Measurements from ENCODE around the gene WFIKKN2. TPM values are rescaled to one million over a fixed set of nuclear protein-coding genes. Genes with fewer than 3 reads are reported as not detected.
A peak's percentile ranks its signal among the peaks of the same experiment; 100 is the strongest.

WFIKKN2 gene
- total RNA-seq, 1 experiment from 2014 or later = not detected

GRCh38 chr17:50891577-50891989 is 56.2 kb downstream of the WFIKKN2 start:
- TF ChIP-seq EZH2 (IDR thresholded peaks at IDR 0.05; ENCODE audit: low read length, unreplicated experiment) (no peak), EZH2phosphoT487 (IDR thresholded peaks at IDR 0.05; ENCODE audit: borderline replicate concordance, low read length) (no peak), CTCF (conservative IDR thresholded peaks at IDR 0.05; ENCODE audit: low read depth, low read length) (no peak)

More at GRCh38 chr17:50891577-50891989, 56.2 kb downstream of the WFIKKN2 start:
- H3K9me3 ChIP-seq (ENCODE audit: low read length) = no peaks in the 10 kb centered on the region
- peak overlapping the region; percentile 3; the same call in 1 of the 2 replicates for H3K9ac ChIP-seq (ENCODE audit: low read length)
- ATAC-seq = no peak
- no TSS peak for BruUV-seq (replicated peaks)
- H3K36me3 ChIP-seq (ENCODE audit: low read depth, low read length) = no peaks in the 10 kb centered on the region
- H3K9me2 ChIP-seq (replicated peaks; ENCODE audit: low read length) = no peaks in the 10 kb centered on the region
- intact Hi-C loops (cut with micrococcal nuclease) = loop anchor here (2.0 kb wide), 1 partner anchor 59 kb away; no protein-coding TSS in a partner anchor
- ChIA-PET CTCF (interaction anchor here (1.2 kb wide), 1 partner anchor 25 kb away, joined by 5 read pairs; the partner anchor contains the start of gene TOB1), POLR2A (ENCODE audit: unreplicated experiment) (interaction anchor here (1.0 kb wide), 1 partner anchor 25 kb away, joined by 14 read pairs; the partner anchor contains the start of gene TOB1)
- H3K27me3 ChIP-seq (ENCODE audit: low read length) = no peaks in the 10 kb centered on the region
- no peaks in the 10 kb centered on the region for H3K79me2 ChIP-seq (ENCODE audit: low read length)
- H3F3A ChIP-seq (ENCODE audit: low read length, unreplicated experiment) = no peaks in the 10 kb centered on the region
- DNase-seq = no peak
- no peak overlapping the region for H2AFZ ChIP-seq (ENCODE audit: low read length)
- peaks cover 44% of the 10 kb centered on the region for H3K4me1 ChIP-seq (ENCODE audit: insufficient read depth, low read length)
- no peaks in the 10 kb centered on the region for H4K20me1 ChIP-seq (ENCODE audit: low read length)
- H3K4me2 ChIP-seq (ENCODE audit: low read length) = peak overlapping the region; percentile 22
- no peak overlapping the region for H3K4me3 ChIP-seq (ENCODE audit: low read length)
- H3K27ac ChIP-seq (ENCODE audit: low read length) = peak overlapping the region; percentile 48

Other genes with a start within 250 kb of the WFIKKN2 start
- gene ABCC3, start 200.7 kb upstream of the WFIKKN2 start, total RNA-seq (2014; rRNA removed) = 50.2 and 64.4 TPM in 2 replicates
- 44.2 and 44.3 TPM in 2 replicates for gene ANKRD40, start 127.7 kb upstream of the WFIKKN2 start, total RNA-seq (2014; rRNA removed)
- 43.0 and 54.3 TPM in 2 replicates for gene LUC7L3, start 116.0 kb upstream of the WFIKKN2 start, total RNA-seq (2014; rRNA removed)
- gene ANKRD40CL, start 68.1 kb upstream of the WFIKKN2 start, total RNA-seq (2014; rRNA removed) = not detected in 2 replicates
- gene TOB1, start 30.8 kb downstream of the WFIKKN2 start, total RNA-seq (2014; rRNA removed) = 28.7 and 39.3 TPM in 2 replicates

Measured in PC-3 (cell line).